ENCODE results near the gene LRRC4.

GRCh38 chr7:128010391-128011127 lies 20.7 kb downstream of the LRRC4 start:
- no peak for TF ChIP-seq CTCF (IDR thresholded peaks at IDR 0.05)
- no peak for TF ChIP-seq ZFX (IDR thresholded peaks at IDR 0.05; ENCODE audit: borderline replicate concordance)
